ENCODE data around the gene KLHL35. TPM values are rescaled to one million over a fixed set of nuclear protein-coding genes. Genes with fewer than 3 reads are reported as not detected.

The KLHL35 gene
- total RNA-seq, 4 donors from 2014 or later = 0.27 to 0.32 TPM; not detected in 2

- no peak overlapping the region for H3K27ac ChIP-seq
- 86 to 90% methylated on average over 2 to 5 of the region's 6 CpGs for WGBS, 2 donors (ENCODE audit: low coverage in 1 of 2)
- in situ Hi-C loops (cut with MboI; ENCODE audit: low pct_ligation_motif_present in 1 of 4, low pct_unique_long_range_greater_than_20kb in 1 of 4, low sequenced_read_pairs in 3 of 4) = no loop called here
- H3K27me3 ChIP-seq = no peaks in the 10 kb centered on the region
- peaks cover 0 to 12% (median 4%) of the 10 kb centered on the region in 4 donors for H3K4me1 ChIP-seq
- TF ChIP-seq POLR2AphosphoS5 (IDR thresholded peaks at IDR 0.05) = no peak
- TF ChIP-seq POLR2A (IDR thresholded peaks at IDR 0.05) = no peak
- TF ChIP-seq CTCF (IDR thresholded peaks at IDR 0.05) = no peak
- no peak for TF ChIP-seq EP300 (IDR thresholded peaks at IDR 0.05; ENCODE audit: low read depth)
- no peak overlapping the region for H3K4me3 ChIP-seq
- H3K9me3 ChIP-seq = no peaks in the 10 kb centered on the region
- DNase-seq = no peak
- H3K36me3 ChIP-seq = no peaks in the 10 kb centered on the region
- intact Hi-C loops (cut with DNase I; ENCODE audit: low total_unique reads) = no loop called here
Measured at GRCh38 chr11:75473684-75474083, 40.7 kb upstream of the KLHL35 start.

- Histone ChIP-seq H3K27me3 (no peaks in the 10 kb centered on the region), H3K4me3 (no peak overlapping the region), H3K27ac (no peak overlapping the region), H3K9me3 (no peaks in the 10 kb centered on the region), H3K36me3 (no peaks in the 10 kb centered on the region), H3K4me1 (peaks cover 0 to 12% (median 4%) of the 10 kb centered on the region in 4 donors)
- in situ Hi-C loops (cut with MboI; ENCODE audit: low pct_ligation_motif_present in 1 of 4, low pct_unique_long_range_greater_than_20kb in 1 of 4, low sequenced_read_pairs in 3 of 4) = no loop called here
- 80 to 99% methylated on average over 1 to 5 of the region's 5 CpGs for WGBS, 2 donors (ENCODE audit: low coverage in 1 of 2)
- intact Hi-C loops (cut with DNase I; ENCODE audit: low total_unique reads) = no loop called here
- TF ChIP-seq CTCF (IDR thresholded peaks at IDR 0.05) (no peak), POLR2AphosphoS5 (IDR thresholded peaks at IDR 0.05) (no peak), EP300 (IDR thresholded peaks at IDR 0.05; ENCODE audit: low read depth) (no peak), POLR2A (IDR thresholded peaks at IDR 0.05) (no peak)
- no peak for DNase-seq
Measured at GRCh38 chr11:75472081-75472732, 39.2 kb upstream of the KLHL35 start.

- no peaks in the 10 kb centered on the region for H3K27me3 ChIP-seq
- H3K9me3 ChIP-seq = no peaks in the 10 kb centered on the region
- intact Hi-C loops (cut with DNase I; ENCODE audit: low total_unique reads) (no loop called here), in situ Hi-C loops (cut with MboI; ENCODE audit: low pct_ligation_motif_present in 1 of 4, low pct_unique_long_range_greater_than_20kb in 1 of 4, low sequenced_read_pairs in 3 of 4) (no loop called here)
- H3K36me3 ChIP-seq = no peaks in the 10 kb centered on the region
- peaks cover 0 to 10% (median 4%) of the 10 kb centered on the region in 4 donors for H3K4me1 ChIP-seq
- H3K27ac ChIP-seq = no peak overlapping the region
- no peak for DNase-seq
- no peak overlapping the region for H3K4me3 ChIP-seq
- no peak for TF ChIP-seq CTCF (IDR thresholded peaks at IDR 0.05)
- no peak for TF ChIP-seq POLR2A (IDR thresholded peaks at IDR 0.05)
- TF ChIP-seq POLR2AphosphoS5 (IDR thresholded peaks at IDR 0.05) = no peak
- no peak for TF ChIP-seq EP300 (IDR thresholded peaks at IDR 0.05; ENCODE audit: low read depth)
- WGBS, 2 donors (ENCODE audit: low coverage in 1 of 2) = 88% methylated on average over 7 of the region's 7 CpGs; no CpG with 5 or more reads in 1 of the 2 donors
Measured at GRCh38 chr11:75471176-75471973, 38.4 kb upstream of the KLHL35 start.

- H3K27me3 ChIP-seq = no peaks in the 10 kb centered on the region
- H3K4me1 ChIP-seq = peaks cover 0 to 5% (median 2%) of the 10 kb centered on the region in 4 donors
- in situ Hi-C loops (cut with MboI; ENCODE audit: low pct_ligation_motif_present in 1 of 4, low pct_unique_long_range_greater_than_20kb in 1 of 4, low sequenced_read_pairs in 3 of 4) (no loop called here), intact Hi-C loops (cut with DNase I; ENCODE audit: low total_unique reads) (no loop called here)
- no peaks in the 10 kb centered on the region for H3K9me3 ChIP-seq
- no peaks in the 10 kb centered on the region for H3K36me3 ChIP-seq
- no peak for DNase-seq
- no peak overlapping the region for H3K27ac ChIP-seq
- H3K4me3 ChIP-seq = no peak overlapping the region
- WGBS, 2 donors (ENCODE audit: low coverage in 1 of 2) = 91% methylated on average over 6 to 7 of the region's 7 CpGs
- no peak for TF ChIP-seq POLR2A (IDR thresholded peaks at IDR 0.05)
- TF ChIP-seq POLR2AphosphoS5 (IDR thresholded peaks at IDR 0.05) = no peak
Measured at GRCh38 chr11:75470476-75471080, 37.6 kb upstream of the KLHL35 start.
